RWPE2 (cell line): ENCODE results near the gene PATJ.
"Not testable (repeated sequence)": the region's sequence is repeated elsewhere in the genome, so short reads cannot be mapped to it uniquely, and the experiment has no call there.

Experiments
- ATAC-seq: fragments of 200-7000 bp; cut with Tn5 transposase; 3 replicates; pipeline ENCODE4 v1.9.1; 2021; ENCODE audit warnings: low read depth
- DNase-seq: peaks from one replicate; pipeline ENCODE4 v3.0.0-alpha.2; 2020; ENCODE audit warnings: low spot score
- H3K27ac ChIP-seq: fragments of 450-650 bp; 2 replicates; pipeline ENCODE4 v1.5.1; 2017; ENCODE audit warnings: mild to moderate bottlenecking; ENCODE audit not compliant: poor library complexity, severe bottlenecking
- H3K27me3 ChIP-seq: fragments of 250-450 bp; sonication (Bioruptor Pico); 2 replicates; pipeline ENCODE4 v1.5.1; 2021; ENCODE audit warnings: mild to moderate bottlenecking, moderate library complexity; ENCODE audit not compliant: insufficient read depth, poor library complexity, severe bottlenecking
- H3K36me3 ChIP-seq: fragments of 250-450 bp; sonication (Bioruptor Pico); 2 replicates; pipeline ENCODE4 v1.5.1; 2020; ENCODE audit warnings: low read depth, mild to moderate bottlenecking, moderate library complexity
- H3K4me1 ChIP-seq: fragments of 250-450 bp; sonication (Bioruptor Pico); 2 replicates; pipeline ENCODE4 v1.5.1; 2021; ENCODE audit warnings: mild to moderate bottlenecking, moderate library complexity; ENCODE audit not compliant: insufficient read depth, poor library complexity, severe bottlenecking
- H3K4me3 ChIP-seq: fragments of 250-450 bp; sonication (Bioruptor Pico); 2 replicates; pipeline ENCODE4 v1.5.1; 2021; ENCODE audit warnings: mild to moderate bottlenecking, moderate library complexity; ENCODE audit not compliant: severe bottlenecking
- H3K9me3 ChIP-seq: fragments of 250-450 bp; sonication (Bioruptor Pico); 2 replicates; pipeline ENCODE4 v1.5.1; 2021; ENCODE audit warnings: mild to moderate bottlenecking, moderate library complexity; ENCODE audit not compliant: severe bottlenecking
- CTCF ChIP-seq: fragments of 450-650 bp; IDR thresholded peaks from one replicate; pipeline ENCODE4 v1.5.1; 2017; ENCODE audit warnings: mild to moderate bottlenecking, moderate library complexity; ENCODE audit not compliant: poor library complexity, severe bottlenecking

Gene PATJ

GRCh38 chr1:61962631-61963030, 220.4 kb downstream of the PATJ start:
- DNase-seq (no peak), ATAC-seq (no peak)
- peaks cover 8% of the 10 kb centered on the region for H3K4me1 ChIP-seq
- H3K27ac ChIP-seq = no peak overlapping the region
- peaks cover 9% of the 10 kb centered on the region; the same call in 1 of the 2 replicates for H3K36me3 ChIP-seq
- H3K4me3 ChIP-seq = no peak overlapping the region
- H3K27me3 ChIP-seq = no peaks in the 10 kb centered on the region
- no peak for TF ChIP-seq CTCF
- no peaks in the 10 kb centered on the region for H3K9me3 ChIP-seq

- not testable (repeated sequence) for H3K4me1 ChIP-seq, H3K27me3 ChIP-seq, H3K27ac ChIP-seq, DNase-seq, H3K9me3 ChIP-seq, H3K4me3 ChIP-seq, ATAC-seq
- peaks cover 10% of the 10 kb centered on the region; the same call in 1 of the 2 replicates for H3K36me3 ChIP-seq
Observed at GRCh38 chr1:61966450-61967225, 224.4 kb downstream of the PATJ start.

GRCh38 chr1:61967750-61968149, 225.5 kb downstream of the PATJ start:
- Histone ChIP-seq H3K27me3 (no peaks in the 10 kb centered on the region), H3K4me1 (peaks cover 8% of the 10 kb centered on the region), H3K27ac (no peak overlapping the region), H3K4me3 (no peak overlapping the region), H3K9me3 (no peaks in the 10 kb centered on the region), H3K36me3 (peaks cover 8% of the 10 kb centered on the region; the same call in 1 of the 2 replicates)
- no peak for ATAC-seq
- DNase-seq = no peak
- TF ChIP-seq CTCF = no peak

- no peaks in the 10 kb centered on the region for H3K27me3 ChIP-seq
- H3K9me3 ChIP-seq = no peaks in the 10 kb centered on the region
- no peak overlapping the region for H3K27ac ChIP-seq
- H3K4me3 ChIP-seq = no peak overlapping the region
- H3K36me3 ChIP-seq = peaks cover 4% of the 10 kb centered on the region; the same call in 1 of the 2 replicates
- H3K4me1 ChIP-seq = peaks cover 8% of the 10 kb centered on the region
- no peak for TF ChIP-seq CTCF
- no peak for ATAC-seq
- no peak for DNase-seq
Observed at GRCh38 chr1:61968869-61969268, 226.6 kb downstream of the PATJ start.

- Histone ChIP-seq H3K36me3 (peaks cover 4% of the 10 kb centered on the region; the same call in 1 of the 2 replicates), H3K4me1 (no peaks in the 10 kb centered on the region), H3K27ac (no peak overlapping the region), H3K9me3 (no peaks in the 10 kb centered on the region), H3K4me3 (no peak overlapping the region), H3K27me3 (no peaks in the 10 kb centered on the region)
- ATAC-seq (no peak), DNase-seq (no peak)
- no peak for TF ChIP-seq CTCF
Observed at GRCh38 chr1:61973100-61973837, 231.0 kb downstream of the PATJ start.
